ENCODE measurements around the gene GFM1.

DNA sequence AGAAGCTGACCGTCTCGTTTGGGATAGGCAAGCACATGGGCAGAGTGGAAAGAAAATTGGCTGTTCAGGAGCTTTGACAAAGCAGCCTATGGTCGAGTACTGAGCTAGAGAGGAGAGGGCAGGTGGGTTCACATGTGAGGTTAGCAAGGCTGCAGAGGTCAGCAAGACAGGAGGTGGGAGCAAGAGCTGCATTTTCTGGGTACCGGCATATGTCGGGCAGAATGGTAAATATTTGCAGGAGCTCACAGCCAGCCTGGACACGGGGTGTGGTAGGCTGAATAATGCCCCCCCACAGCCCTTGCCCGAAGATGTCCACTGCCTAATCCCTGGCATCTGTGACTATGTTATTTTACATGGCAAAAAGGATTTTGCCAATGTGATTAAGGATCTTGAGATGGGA lies 79.7 kb downstream of the GFM1 start:
- TF ChIP-seq, protein P1, sequence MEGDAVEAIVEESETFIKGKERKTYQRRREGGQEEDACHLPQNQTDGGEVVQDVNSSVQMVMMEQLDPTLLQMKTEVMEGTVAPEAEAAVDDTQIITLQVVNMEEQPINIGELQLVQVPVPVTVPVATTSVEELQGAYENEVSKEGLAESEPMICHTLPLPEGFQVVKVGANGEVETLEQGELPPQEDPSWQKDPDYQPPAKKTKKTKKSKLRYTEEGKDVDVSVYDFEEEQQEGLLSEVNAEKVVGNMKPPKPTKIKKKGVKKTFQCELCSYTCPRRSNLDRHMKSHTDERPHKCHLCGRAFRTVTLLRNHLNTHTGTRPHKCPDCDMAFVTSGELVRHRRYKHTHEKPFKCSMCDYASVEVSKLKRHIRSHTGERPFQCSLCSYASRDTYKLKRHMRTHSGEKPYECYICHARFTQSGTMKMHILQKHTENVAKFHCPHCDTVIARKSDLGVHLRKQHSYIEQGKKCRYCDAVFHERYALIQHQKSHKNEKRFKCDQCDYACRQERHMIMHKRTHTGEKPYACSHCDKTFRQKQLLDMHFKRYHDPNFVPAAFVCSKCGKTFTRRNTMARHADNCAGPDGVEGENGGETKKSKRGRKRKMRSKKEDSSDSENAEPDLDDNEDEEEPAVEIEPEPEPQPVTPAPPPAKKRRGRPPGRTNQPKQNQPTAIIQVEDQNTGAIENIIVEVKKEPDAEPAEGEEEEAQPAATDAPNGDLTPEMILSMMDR (IDR thresholded peaks at IDR 0.05), result no peak
- TF ChIP-seq POLR2A (IDR thresholded peaks at IDR 0.05), result no peak
